22Rv1 (cell line): ENCODE data around the gene PLAC8.

Source experiments
- ZFX ChIP-seq: fragments of 450-650 bp; IDR thresholded peaks from 2 replicates; pipeline ENCODE4 v1.6.1; 2017; ENCODE audit warnings: antibody characterized with exemption, borderline replicate concordance
- TF ChIP-seq, protein P1 (sequence below): fragments of 450-650 bp; IDR thresholded peaks from 2 replicates; pipeline ENCODE4 v1.5.1; 2017; ENCODE audit warnings: mild to moderate bottlenecking

DNA sequence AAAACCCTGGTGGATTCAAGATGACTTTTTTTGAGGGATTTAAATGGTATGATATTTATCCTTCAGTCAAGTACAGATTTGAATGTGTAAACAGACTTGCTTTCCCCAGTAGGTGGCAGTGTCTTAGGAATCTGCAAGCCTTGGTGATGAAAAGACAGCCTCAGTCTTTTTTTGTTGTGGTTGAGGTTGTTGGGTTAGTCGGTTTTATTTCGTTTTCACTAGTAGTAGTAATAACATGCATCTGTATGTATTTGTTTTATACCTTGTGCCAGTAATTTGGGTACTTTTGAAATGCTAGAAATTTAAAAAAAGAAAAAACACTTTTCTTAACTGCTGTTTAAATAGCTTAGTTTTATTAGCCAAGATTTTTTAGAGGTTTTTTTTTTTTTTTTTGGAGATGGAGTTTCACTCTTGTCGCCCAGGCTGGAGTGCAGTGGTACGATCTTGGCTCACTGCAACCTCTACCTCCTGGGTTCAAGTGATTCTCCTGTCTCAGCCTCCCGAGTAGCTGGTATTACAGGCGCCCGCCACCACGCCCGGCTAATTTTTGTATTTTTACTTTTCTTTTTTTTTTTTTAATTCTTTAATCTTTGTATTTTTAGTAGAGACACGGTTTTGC is 40.3 kb downstream of the PLAC8 start:
- TF ChIP-seq, protein P1, sequence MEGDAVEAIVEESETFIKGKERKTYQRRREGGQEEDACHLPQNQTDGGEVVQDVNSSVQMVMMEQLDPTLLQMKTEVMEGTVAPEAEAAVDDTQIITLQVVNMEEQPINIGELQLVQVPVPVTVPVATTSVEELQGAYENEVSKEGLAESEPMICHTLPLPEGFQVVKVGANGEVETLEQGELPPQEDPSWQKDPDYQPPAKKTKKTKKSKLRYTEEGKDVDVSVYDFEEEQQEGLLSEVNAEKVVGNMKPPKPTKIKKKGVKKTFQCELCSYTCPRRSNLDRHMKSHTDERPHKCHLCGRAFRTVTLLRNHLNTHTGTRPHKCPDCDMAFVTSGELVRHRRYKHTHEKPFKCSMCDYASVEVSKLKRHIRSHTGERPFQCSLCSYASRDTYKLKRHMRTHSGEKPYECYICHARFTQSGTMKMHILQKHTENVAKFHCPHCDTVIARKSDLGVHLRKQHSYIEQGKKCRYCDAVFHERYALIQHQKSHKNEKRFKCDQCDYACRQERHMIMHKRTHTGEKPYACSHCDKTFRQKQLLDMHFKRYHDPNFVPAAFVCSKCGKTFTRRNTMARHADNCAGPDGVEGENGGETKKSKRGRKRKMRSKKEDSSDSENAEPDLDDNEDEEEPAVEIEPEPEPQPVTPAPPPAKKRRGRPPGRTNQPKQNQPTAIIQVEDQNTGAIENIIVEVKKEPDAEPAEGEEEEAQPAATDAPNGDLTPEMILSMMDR, result peak; percentile 88
- no peak for TF ChIP-seq ZFX
